Gastrocnemius medialis (tissue), 4 donors: ENCODE data around the gene SPIN2A. TPM values are rescaled to one million over a fixed set of nuclear protein-coding genes. Genes with fewer than 3 reads are reported as not detected.
A peak's percentile ranks its signal among the peaks of the same experiment; 100 is the strongest.
"Not testable (repeated sequence)": the region's sequence is repeated elsewhere in the genome, so short reads cannot be mapped to it uniquely, and the experiment has no call there.

ENCODE experiments used
- ATAC-seq, 2 donors: fragments of 150-250 bp; one replicate each; pipeline ENCODE4 v1.9.1; 2016
- DNase-seq, 2 donors: peaks; one replicate each; pipeline ENCODE4 v3.0.0-alpha.2; 2019
- H3K27ac ChIP-seq, 4 donors: fragments of 200-600 bp; sonication (generic); 1 replicate in 1 of 4; 2 replicates in 3 of 4; pipeline ENCODE4 v1.5.1; 2016 to 2018; ENCODE audit warnings: mild to moderate bottlenecking in 2 of 4, moderate library complexity in 1 of 4
- H3K27me3 ChIP-seq, 3 donors: fragments of 200-600 bp; sonication (generic) in 2 of 3; 1 replicate in 1 of 3; 2 replicates in 2 of 3; pipeline versions ENCODE4 v1.5.1 to v1.6.0; 2016 to 2019; ENCODE audit warnings: mild to moderate bottlenecking in 1 of 3, moderate library complexity in 1 of 3
- H3K36me3 ChIP-seq, 2 donors: fragments of 200-600 bp; sonication (generic) in 1 of 2; one replicate each; pipeline ENCODE4 v1.5.1; 2017 to 2018
- H3K4me1 ChIP-seq, 2 donors: fragments of 200-600 bp; sonication (generic) in 1 of 2; one replicate each; pipeline ENCODE4 v1.5.1; 2016 to 2017; ENCODE audit warnings: mild to moderate bottlenecking in 2 of 2
- H3K4me3 ChIP-seq, 4 donors: fragments of 200-600 bp; sonication (generic) in 3 of 4; 1 replicate in 1 of 4; 2 replicates in 3 of 4; pipeline ENCODE4 v1.5.1; 2016 to 2019; ENCODE audit warnings: mild to moderate bottlenecking in 2 of 4
- H3K9me3 ChIP-seq, 3 donors: fragments of 200-600 bp; sonication (generic) in 2 of 3; 1 replicate in 1 of 3; 2 replicates in 2 of 3; pipeline ENCODE4 v1.5.1; 2016 to 2019
- POLR2A ChIP-seq, 2 donors: fragments of 450-650 bp; IDR thresholded peaks; one replicate each; pipeline ENCODE4 v1.6.1; 2017; ENCODE audit warnings: antibody characterized with exemption in 2 of 2, mild to moderate bottlenecking in 2 of 2, moderate library complexity in 2 of 2
- in situ Hi-C, 4 donors: fragments of 200-750 bp; cut with MboI; loops; one replicate each; pipeline versions ENCODE4 v1.15.0 to v1.8.0; 2017; ENCODE audit warnings: low sequenced_read_pairs in 4 of 4
- intact Hi-C: fragments of 100-400 bp; cut with DNase I; formaldehyde crosslinking; loops from one replicate; pipeline ENCODE4 v1.15.1; 2023; ENCODE audit warnings: low total_unique reads
- total RNA-seq, 4 donors: library from RNA; depleted of rRNA; stranded (reverse); fragments of >200 nt; gene quantifications; one replicate each; pipeline versions ENCODE4 v1.1.0 to v1.2.3, GENCODE V29; 2016
- TF ChIP-seq, protein P1 (sequence below), 5 experiments: fragments of 450-650 bp in 3 of 5; fragments of 200-600 bp in 2 of 5; sonication (generic) in 2 of 5; IDR thresholded peaks in 4 of 5; conservative IDR thresholded peaks in 1 of 5; 1 replicate in 4 of 5; 2 replicates in 1 of 5; pipeline ENCODE4 v1.5.1; 2016 to 2019; ENCODE audit warnings: antibody characterized with exemption in 5 of 5, mild to moderate bottlenecking in 3 of 5, moderate library complexity in 3 of 5

The SPIN2A gene
- not detected for total RNA-seq

DNA sequence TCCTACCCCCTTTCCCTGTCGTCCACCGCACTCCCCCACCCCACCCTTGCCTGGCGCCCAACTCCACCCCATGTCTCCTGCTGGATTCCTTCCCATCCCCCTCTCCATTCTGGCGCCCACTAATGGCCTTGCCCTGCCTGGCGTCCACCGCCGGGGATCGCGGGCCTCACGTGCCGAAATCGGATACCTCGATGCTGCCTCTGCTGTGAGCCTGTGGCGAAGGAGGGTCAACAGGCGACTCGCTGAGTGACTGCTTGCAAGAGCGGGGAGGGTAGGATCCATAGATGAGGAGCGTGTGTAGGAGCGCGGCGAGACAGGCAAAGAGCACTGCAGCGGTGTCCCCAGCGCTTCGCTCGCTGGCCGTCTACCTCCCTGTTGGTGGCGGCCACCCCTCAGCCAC lies at the start of gene SPIN2A:
TSS of gene SPIN2A (minus strand) at position 325 of the 400 bp plus-strand sequence. CDS start 800 bp downstream, outside the sequence.
- intact Hi-C loops, H3K27me3 ChIP-seq, DNase-seq, H3K27ac ChIP-seq, H3K36me3 ChIP-seq, H3K9me3 ChIP-seq, H3K4me1 ChIP-seq, in situ Hi-C loops: not testable (repeated sequence)
- H3K4me3 ChIP-seq, result peak within 1 kb of the TSS in 2 of 4 donors; percentile 9 to 23
- ATAC-seq, result peak in 1 of 2 donors; percentile 27

DNA sequence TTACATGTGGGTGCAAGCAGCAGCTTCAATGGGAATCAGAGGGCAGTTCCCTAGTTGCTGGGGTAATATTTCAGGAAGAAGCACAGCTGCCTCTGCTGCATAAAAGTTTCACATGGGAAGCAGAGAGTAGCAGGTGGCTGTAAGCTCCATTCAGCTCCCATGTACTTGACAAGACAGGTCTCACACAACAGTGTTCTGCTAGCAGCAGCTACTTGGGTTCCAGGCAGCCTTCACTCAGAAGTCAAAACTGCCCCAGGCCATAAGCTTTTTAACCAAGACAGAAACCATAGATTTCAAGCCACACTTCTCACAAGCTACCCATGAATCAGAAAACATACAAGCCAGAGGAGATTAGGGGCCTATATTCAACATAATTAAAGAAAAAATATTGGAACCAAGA lies 41.4 kb upstream of the SPIN2A start:
- TF ChIP-seq, protein P1, sequence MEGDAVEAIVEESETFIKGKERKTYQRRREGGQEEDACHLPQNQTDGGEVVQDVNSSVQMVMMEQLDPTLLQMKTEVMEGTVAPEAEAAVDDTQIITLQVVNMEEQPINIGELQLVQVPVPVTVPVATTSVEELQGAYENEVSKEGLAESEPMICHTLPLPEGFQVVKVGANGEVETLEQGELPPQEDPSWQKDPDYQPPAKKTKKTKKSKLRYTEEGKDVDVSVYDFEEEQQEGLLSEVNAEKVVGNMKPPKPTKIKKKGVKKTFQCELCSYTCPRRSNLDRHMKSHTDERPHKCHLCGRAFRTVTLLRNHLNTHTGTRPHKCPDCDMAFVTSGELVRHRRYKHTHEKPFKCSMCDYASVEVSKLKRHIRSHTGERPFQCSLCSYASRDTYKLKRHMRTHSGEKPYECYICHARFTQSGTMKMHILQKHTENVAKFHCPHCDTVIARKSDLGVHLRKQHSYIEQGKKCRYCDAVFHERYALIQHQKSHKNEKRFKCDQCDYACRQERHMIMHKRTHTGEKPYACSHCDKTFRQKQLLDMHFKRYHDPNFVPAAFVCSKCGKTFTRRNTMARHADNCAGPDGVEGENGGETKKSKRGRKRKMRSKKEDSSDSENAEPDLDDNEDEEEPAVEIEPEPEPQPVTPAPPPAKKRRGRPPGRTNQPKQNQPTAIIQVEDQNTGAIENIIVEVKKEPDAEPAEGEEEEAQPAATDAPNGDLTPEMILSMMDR (IDR thresholded peaks at IDR 0.05 in 4 of 5, conservative IDR thresholded peaks at IDR 0.05 in 1 of 5), result no peak
- TF ChIP-seq POLR2A (IDR thresholded peaks at IDR 0.05), result no peak
- no peak overlapping the region for H3K4me3 ChIP-seq
- H3K27ac ChIP-seq, result no peak overlapping the region
- H3K4me1 ChIP-seq, result no peaks in the 10 kb centered on the region
- H3K27me3 ChIP-seq, result no peaks in the 10 kb centered on the region
- in situ Hi-C loops, result no loop called here
- H3K9me3 ChIP-seq, result peaks cover 0 to 4% (median 0%) of the 10 kb centered on the region in 3 donors
- H3K36me3 ChIP-seq, result no peaks in the 10 kb centered on the region
- ATAC-seq (no peak), DNase-seq (no peak)
- intact Hi-C loops, result no loop called here

DNA sequence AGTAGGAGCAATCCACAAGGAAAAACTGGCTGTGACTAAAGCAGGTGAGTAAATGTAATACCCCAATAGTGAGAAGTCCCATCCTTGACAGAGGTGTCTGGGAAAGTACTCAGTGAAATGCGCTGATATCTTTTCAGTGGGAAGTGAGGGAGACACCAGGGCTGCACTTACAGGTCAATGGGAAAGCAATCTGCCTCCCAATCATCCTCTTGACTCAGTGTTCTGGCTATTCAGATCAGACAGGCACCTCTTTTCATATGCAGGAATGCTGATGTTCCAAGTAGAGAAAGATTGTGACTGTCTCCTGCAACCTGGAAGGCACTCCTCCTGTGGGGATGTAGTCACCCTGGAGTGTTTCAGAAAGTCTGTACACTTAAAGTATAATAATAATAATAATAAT lies 39.9 kb upstream of the SPIN2A start:
- TF ChIP-seq POLR2A (IDR thresholded peaks at IDR 0.05), result no peak
- TF ChIP-seq, protein P1 (IDR thresholded peaks at IDR 0.05 in 4 of 5, conservative IDR thresholded peaks at IDR 0.05 in 1 of 5), result no peak
- Histone ChIP-seq H3K4me3 (no peak overlapping the region), H3K4me1 (no peaks in the 10 kb centered on the region), H3K27me3 (no peaks in the 10 kb centered on the region), H3K9me3 (no peaks in the 10 kb centered on the region), H3K36me3 (no peaks in the 10 kb centered on the region), H3K27ac (no peak overlapping the region)
- ATAC-seq (no peak), DNase-seq (no peak)
- intact Hi-C loops (no loop called here), in situ Hi-C loops (no loop called here)

DNA sequence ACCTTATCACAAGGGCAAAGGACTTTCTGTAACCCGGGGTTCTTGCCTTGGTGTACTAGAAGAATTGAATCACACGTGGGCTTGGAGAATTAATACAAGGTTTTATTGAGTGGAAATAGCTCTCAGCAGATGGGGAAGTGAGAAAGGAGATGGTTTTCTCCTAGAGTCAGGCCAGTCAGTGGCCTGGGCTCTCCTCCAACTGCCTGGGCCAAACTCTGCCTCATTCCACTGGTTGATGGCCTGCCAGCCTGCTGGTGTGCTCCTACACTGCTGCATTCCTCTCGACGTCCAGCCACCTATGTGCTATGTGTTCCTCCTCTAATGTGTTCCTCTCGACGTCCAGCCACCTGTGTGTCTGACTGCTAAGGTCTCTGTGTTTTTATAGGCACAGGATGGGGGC lies 35.3 kb upstream of the SPIN2A start:
- in situ Hi-C loops (no loop called here), intact Hi-C loops (no loop called here)
- H3K4me3 ChIP-seq, result no peak overlapping the region
- H3K9me3 ChIP-seq, result no peaks in the 10 kb centered on the region
- DNase-seq, result no peak
- no peaks in the 10 kb centered on the region for H3K4me1 ChIP-seq
- no peaks in the 10 kb centered on the region for H3K36me3 ChIP-seq
- no peaks in the 10 kb centered on the region for H3K27me3 ChIP-seq
- H3K27ac ChIP-seq, result no peak overlapping the region
- no peak for ATAC-seq
- TF ChIP-seq, protein P1 (IDR thresholded peaks at IDR 0.05 in 4 of 5, conservative IDR thresholded peaks at IDR 0.05 in 1 of 5), result no peak
- no peak for TF ChIP-seq POLR2A (IDR thresholded peaks at IDR 0.05)

DNA sequence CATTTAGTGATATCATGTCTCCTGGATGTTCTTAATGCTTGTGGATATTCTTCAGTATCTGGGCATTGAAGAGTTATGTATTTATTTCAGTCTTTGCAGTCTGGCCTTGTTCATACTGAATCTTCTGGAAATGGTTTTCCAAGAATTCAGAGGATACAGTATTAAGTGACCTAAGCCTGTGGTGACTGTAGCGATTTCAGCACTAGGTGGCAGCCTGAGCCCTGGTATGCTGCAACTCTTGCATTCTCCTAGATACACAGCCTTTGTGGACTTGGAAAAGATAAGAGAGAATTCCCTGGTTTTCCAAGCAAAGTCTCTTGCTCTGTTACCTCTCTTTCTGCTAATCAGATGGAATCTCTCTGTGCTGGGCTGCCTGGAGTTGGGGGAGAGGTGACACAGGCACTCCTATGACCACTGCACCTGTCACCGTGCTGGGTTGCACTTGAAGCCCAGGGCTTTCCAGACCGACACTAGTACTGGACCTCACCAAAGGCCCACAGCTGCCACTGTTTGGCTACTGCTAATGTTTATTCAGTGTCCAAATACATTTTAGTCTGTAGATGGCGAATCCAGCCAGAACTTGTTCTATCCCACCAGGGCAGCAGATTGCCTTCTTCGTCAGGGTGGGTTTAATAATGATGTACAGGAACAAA lies 19.3 kb upstream of the SPIN2A start:
- no peaks in the 10 kb centered on the region for H3K9me3 ChIP-seq
- no peaks in the 10 kb centered on the region for H3K36me3 ChIP-seq
- in situ Hi-C loops, result no loop called here
- H3K27ac ChIP-seq, result no peak overlapping the region
- ATAC-seq (no peak), DNase-seq (no peak)
- H3K4me3 ChIP-seq, result no peak overlapping the region
- H3K27me3 ChIP-seq, result no peaks in the 10 kb centered on the region
- no peaks in the 10 kb centered on the region for H3K4me1 ChIP-seq
- no peak for TF ChIP-seq POLR2A (IDR thresholded peaks at IDR 0.05)
- TF ChIP-seq, protein P1 (IDR thresholded peaks at IDR 0.05 in 4 of 5, conservative IDR thresholded peaks at IDR 0.05 in 1 of 5), result peak in 1 of 5 experiments; percentile 19
- intact Hi-C loops, result no loop called here
